Measurements from ENCODE around the gene CCDC85B.

The CCDC85B gene

DNA sequence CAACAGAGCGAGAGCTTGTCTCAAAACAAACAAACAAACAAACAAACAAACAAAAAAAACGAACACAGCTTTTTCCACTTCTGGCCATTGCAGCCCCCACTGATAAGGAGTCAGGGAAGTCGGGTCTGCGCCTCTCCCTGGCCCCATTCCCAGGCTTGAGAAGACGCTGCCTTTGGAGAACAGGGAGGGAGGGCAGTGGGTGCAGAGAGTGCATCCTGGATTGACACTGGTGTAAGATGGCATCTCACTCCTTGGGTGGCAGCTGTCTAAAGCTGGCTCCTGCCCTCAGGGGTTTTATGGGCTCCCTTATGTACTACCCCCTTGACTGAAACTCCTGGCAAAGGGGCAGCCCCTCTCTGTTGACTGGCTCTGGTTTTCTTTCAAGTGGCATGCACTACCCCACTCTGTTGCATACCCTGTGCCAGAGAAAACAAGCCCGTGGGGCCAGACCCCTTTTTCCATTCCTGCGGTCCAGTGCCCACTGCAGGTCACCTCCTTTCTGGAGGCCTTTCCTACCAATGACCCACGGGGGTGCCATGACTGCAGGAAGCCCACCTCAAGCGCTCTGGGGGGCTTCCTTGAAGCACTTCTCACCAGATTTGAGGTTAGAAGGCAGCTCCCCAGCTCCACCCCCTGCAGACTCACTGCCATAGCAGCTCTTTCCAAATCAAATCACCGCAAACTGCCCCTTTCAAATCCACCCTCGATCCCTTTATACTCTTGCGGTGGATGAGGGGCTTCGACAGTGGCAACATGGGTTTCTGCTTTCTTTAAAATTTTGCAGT lies 41.5 kb downstream of the CCDC85B start:
- Histone ChIP-seq H3K27me3 (ENCODE audit: control insufficient read depth, insufficient read depth, low read length) (no peaks in the 10 kb centered on the region), H3K27ac (ENCODE audit: low read depth, low read length) (no peak overlapping the region), H3K36me3 (ENCODE audit: control insufficient read depth, insufficient read depth, low read length) (no peaks in the 10 kb centered on the region), H3K4me1 (ENCODE audit: control insufficient read depth, insufficient read depth, low read length) (no peaks in the 10 kb centered on the region), H3K9ac (ENCODE audit: low read length) (no peak overlapping the region), H3K4me3 (ENCODE audit: low read length) (no peak overlapping the region)

DNA sequence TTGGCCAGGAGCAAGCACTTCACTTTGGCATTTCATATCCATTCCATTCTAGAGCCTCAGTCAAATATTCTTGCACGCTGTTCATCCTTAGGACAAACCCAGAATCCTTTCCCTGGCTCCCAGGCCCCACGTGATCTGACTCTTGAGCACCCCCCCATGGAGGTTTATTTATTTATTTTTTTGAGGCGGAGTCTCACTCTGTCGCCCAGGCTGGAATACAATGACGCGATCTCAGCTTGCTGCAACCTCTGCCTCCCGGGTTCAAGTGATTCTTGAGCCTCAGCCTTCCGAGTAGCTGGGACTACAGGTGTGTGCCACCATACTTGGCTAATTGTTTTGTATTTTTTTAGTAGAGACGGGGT lies 42.1 kb downstream of the CCDC85B start:
- Histone ChIP-seq H3K4me3 (ENCODE audit: low read length) (no peak overlapping the region), H3K36me3 (ENCODE audit: control insufficient read depth, insufficient read depth, low read length) (no peaks in the 10 kb centered on the region), H3K4me1 (ENCODE audit: control insufficient read depth, insufficient read depth, low read length) (no peaks in the 10 kb centered on the region), H3K27me3 (ENCODE audit: control insufficient read depth, insufficient read depth, low read length) (no peaks in the 10 kb centered on the region), H3K9ac (ENCODE audit: low read length) (no peak overlapping the region), H3K27ac (ENCODE audit: low read depth, low read length) (no peak overlapping the region)

DNA sequence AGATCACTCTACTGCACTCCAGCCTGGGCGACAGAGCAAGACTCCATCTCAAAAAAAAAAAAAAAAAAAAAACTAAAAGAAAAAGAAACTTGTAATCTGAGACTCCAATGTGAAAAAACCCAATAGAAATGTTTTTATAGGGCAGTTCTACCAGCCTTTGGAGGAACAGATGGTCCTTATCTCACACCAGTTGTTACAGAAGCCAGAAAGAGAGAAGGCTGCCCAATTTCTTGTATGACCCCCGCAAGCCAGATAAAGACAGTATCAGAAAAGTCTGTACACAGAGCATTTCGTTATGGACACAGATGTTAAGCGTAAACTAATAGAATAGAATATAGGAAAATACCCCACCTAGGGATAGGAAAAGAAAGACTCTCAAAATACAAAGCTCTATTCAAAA lies 43.5 kb downstream of the CCDC85B start:
- H3K27ac ChIP-seq (ENCODE audit: low read depth, low read length) = no peak overlapping the region
- H3K4me3 ChIP-seq (ENCODE audit: low read length) = no peak overlapping the region
- no peaks in the 10 kb centered on the region for H3K4me1 ChIP-seq (ENCODE audit: control insufficient read depth, insufficient read depth, low read length)
- no peak overlapping the region for H3K9ac ChIP-seq (ENCODE audit: low read length)
- no peaks in the 10 kb centered on the region for H3K27me3 ChIP-seq (ENCODE audit: control insufficient read depth, insufficient read depth, low read length)
- no peaks in the 10 kb centered on the region for H3K36me3 ChIP-seq (ENCODE audit: control insufficient read depth, insufficient read depth, low read length)

DNA sequence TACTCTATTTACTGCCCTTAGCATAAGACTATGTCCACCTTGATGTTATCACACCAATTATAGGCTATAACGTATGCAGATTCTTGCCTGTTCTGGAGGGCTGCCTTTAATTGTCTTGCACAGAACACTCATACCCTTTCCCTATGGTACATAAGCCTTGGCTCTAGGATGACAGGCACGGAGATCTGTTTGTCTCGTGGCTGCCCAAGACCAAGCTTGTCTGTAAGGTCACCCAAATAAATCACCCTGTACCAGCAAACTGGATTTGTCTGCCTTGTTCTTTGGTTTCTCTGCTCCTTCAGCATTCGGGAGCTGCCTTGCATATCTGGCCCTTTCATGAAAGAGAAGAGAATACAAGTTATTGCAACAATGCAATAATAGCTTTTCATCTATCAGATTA lies 47.3 kb downstream of the CCDC85B start:
- Histone ChIP-seq H3K27me3 (ENCODE audit: control insufficient read depth, insufficient read depth, low read length) (no peaks in the 10 kb centered on the region), H3K36me3 (ENCODE audit: control insufficient read depth, insufficient read depth, low read length) (no peaks in the 10 kb centered on the region), H3K4me1 (ENCODE audit: control insufficient read depth, insufficient read depth, low read length) (no peaks in the 10 kb centered on the region), H3K4me3 (ENCODE audit: low read length) (no peak overlapping the region), H3K9ac (ENCODE audit: low read length) (no peak overlapping the region), H3K27ac (ENCODE audit: low read depth, low read length) (no peak overlapping the region)
